ENCODE data around the gene BCLAF1.

DNA sequence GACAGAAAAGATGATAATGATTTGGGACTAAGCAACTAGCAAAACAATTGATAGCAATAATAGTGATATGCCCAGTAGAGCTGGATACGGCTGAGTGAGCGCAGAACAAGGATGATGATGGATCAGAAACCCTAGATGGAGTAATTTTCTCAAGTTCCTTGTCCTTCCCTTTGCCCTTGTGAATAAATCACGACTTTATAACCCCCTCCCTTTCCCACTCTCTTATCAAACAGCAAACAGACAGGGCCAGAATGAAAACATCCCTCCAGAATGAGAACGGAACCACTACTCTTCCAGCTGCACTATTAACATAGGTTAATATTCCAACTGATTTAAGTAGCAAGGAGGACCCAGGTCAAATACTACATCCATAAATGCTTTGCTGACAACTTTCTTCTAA is 38.3 kb downstream of the BCLAF1 start:
- no peak for TF ChIP-seq CTCF (IDR thresholded peaks at IDR 0.05)
- TF ChIP-seq POLR2A (IDR thresholded peaks at IDR 0.05), result no peak

Data from tibial nerve (tissue), 3 donors.